CD4-positive, alpha-beta T cell (primary cell): ENCODE data around the gene FNDC3B. TPM values are rescaled to one million over a fixed set of nuclear protein-coding genes. Genes with fewer than 3 reads are reported as not detected.

Experiments
- ATAC-seq: fragments of 200-7000 bp; cut with Tn5 transposase; one replicate; pipeline ENCODE4 v1.10.0; 2022; ENCODE audit warnings: mild to moderate bottlenecking; ENCODE audit not compliant: poor library complexity
- CTCF ChIA-PET: fragments of 350-600 bp; sonication (Branson Sonifier 250); formaldehyde crosslinking; loops from one replicate; lab custom pipeline; 2021; ENCODE audit warnings: antibody characterized with exemption, inconsistent platforms; lab: Charles Lee
- POLR2A ChIA-PET: fragments of 350-600 bp; sonication (Branson Sonifier 250); formaldehyde crosslinking; loops from one replicate; lab custom pipeline; 2021; ENCODE audit warnings: antibody characterized with exemption, inconsistent platforms; lab: Charles Lee
- DNase-seq, 14 experiments: peaks; one replicate each; pipeline ENCODE4 v3.0.0-alpha.2; 2013 to 2020; ENCODE audit warnings: mixed read lengths in 2 of 14
- H3K27ac ChIP-seq, 2 donors: one replicate each; pipeline versions ENCODE4 v1.5.1 to v1.7.0; 2013; ENCODE audit warnings: low read length in 2 of 2, low read depth in 1 of 2, mild to moderate bottlenecking in 1 of 2
- H3K27me3 ChIP-seq, 2 experiments: 1 replicate in 1 of 2; 2 replicates in 1 of 2; pipeline versions ENCODE4 v1.6.1 to v1.7.0; 2013; ENCODE audit warnings: low read length in 2 of 2, control low read depth in 1 of 2, mild to moderate bottlenecking in 1 of 2, moderate library complexity in 1 of 2; ENCODE audit not compliant: insufficient read depth in 2 of 2, control insufficient read depth in 1 of 2
- H3K36me3 ChIP-seq: one replicate; pipeline ENCODE4 v1.6.1; 2013; ENCODE audit warnings: low read length, control low read depth; ENCODE audit not compliant: insufficient read depth
- H3K4me1 ChIP-seq: one replicate; pipeline ENCODE4 v1.6.1; 2013; ENCODE audit warnings: low read length, control low read depth; ENCODE audit not compliant: insufficient read depth
- H3K4me3 ChIP-seq: one replicate; pipeline ENCODE4 v1.5.1; 2013; ENCODE audit warnings: mild to moderate bottlenecking, low read length, moderate library complexity
- H3K9me3 ChIP-seq, 2 experiments: 1 replicate in 1 of 2; 2 replicates in 1 of 2; pipeline versions ENCODE4 v1.6.1 to v1.7.0; 2013; ENCODE audit warnings: low read length in 2 of 2, mild to moderate bottlenecking in 2 of 2, control low read depth in 1 of 2, moderate library complexity in 1 of 2; ENCODE audit not compliant: control insufficient read depth in 1 of 2, insufficient read depth in 1 of 2
- H3K27ac Mint-ChIP-seq: one replicate; pipeline ENCODE4 v1.8.0; 2020; ENCODE audit warnings: mixed read lengths
- H3K27me3 Mint-ChIP-seq: one replicate; pipeline ENCODE4 v1.8.0; 2021; ENCODE audit warnings: mixed read lengths
- H3K36me3 Mint-ChIP-seq: one replicate; pipeline ENCODE4 v1.8.0; 2021; ENCODE audit warnings: low read depth, mixed read lengths
- H3K4me1 Mint-ChIP-seq: one replicate; pipeline ENCODE4 v1.8.0; 2021; ENCODE audit warnings: low read depth, mixed read lengths
- H3K4me3 Mint-ChIP-seq: one replicate; pipeline ENCODE4 v1.8.0; 2020; ENCODE audit warnings: mild to moderate bottlenecking, mixed read lengths
- H3K9me3 Mint-ChIP-seq: one replicate; pipeline ENCODE4 v1.8.0; 2020; ENCODE audit warnings: mixed read lengths
- intact Hi-C, 2 experiments: fragments of 100-400 bp; cut with DNase I in 1 of 2; cut with micrococcal nuclease in 1 of 2; formaldehyde crosslinking; loops; one replicate each; pipeline versions ENCODE4 v1.15.1 to v1.9.0; 2023 to 2025; cut with DNase I, micrococcal nuclease
- total RNA-seq, 174 experiments: library from RNA in 2 of 174; stranded (reverse) in 2 of 174; gene quantifications; one replicate each; pipeline ENCODE4 v1.2.3 and lab custom pipeline; 2021 to 2026
- TF ChIP-seq, protein P1 (sequence below): fragments of 200-600 bp; IDR thresholded peaks from one replicate; pipeline ENCODE4 v1.8.0; 2022; ENCODE audit warnings: antibody characterized with exemption, mild to moderate bottlenecking

The FNDC3B gene
- total RNA-seq, 2 experiments from 2014 or later: 26.1 to 28.7 TPM

- H3K27ac Mint-ChIP-seq: no peak overlapping the region
- H3K4me3 ChIP-seq: no peak overlapping the region
- peaks cover 8% of the 10 kb centered on the region for H3K36me3 ChIP-seq
- no peaks in the 10 kb centered on the region for H3K27me3 ChIP-seq
- H3K4me1 Mint-ChIP-seq: peaks cover 5% of the 10 kb centered on the region
- ATAC-seq: no peak
- peaks cover 33% of the 10 kb centered on the region for H3K36me3 Mint-ChIP-seq
- no peak overlapping the region for H3K4me3 Mint-ChIP-seq
- no peaks in the 10 kb centered on the region for H3K9me3 Mint-ChIP-seq
- TF ChIP-seq, protein P1, sequence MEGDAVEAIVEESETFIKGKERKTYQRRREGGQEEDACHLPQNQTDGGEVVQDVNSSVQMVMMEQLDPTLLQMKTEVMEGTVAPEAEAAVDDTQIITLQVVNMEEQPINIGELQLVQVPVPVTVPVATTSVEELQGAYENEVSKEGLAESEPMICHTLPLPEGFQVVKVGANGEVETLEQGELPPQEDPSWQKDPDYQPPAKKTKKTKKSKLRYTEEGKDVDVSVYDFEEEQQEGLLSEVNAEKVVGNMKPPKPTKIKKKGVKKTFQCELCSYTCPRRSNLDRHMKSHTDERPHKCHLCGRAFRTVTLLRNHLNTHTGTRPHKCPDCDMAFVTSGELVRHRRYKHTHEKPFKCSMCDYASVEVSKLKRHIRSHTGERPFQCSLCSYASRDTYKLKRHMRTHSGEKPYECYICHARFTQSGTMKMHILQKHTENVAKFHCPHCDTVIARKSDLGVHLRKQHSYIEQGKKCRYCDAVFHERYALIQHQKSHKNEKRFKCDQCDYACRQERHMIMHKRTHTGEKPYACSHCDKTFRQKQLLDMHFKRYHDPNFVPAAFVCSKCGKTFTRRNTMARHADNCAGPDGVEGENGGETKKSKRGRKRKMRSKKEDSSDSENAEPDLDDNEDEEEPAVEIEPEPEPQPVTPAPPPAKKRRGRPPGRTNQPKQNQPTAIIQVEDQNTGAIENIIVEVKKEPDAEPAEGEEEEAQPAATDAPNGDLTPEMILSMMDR: no peak
- no peaks in the 10 kb centered on the region for H3K27me3 Mint-ChIP-seq
- POLR2A ChIA-PET: no interaction called here
- H3K9me3 ChIP-seq: no peaks in the 10 kb centered on the region
- H3K4me1 ChIP-seq: no peaks in the 10 kb centered on the region
- CTCF ChIA-PET: no interaction called here
- intact Hi-C loops: no loop called here
- DNase-seq: no peak
- H3K27ac ChIP-seq: no peak overlapping the region
Observed at GRCh38 chr3:172118019-172118418, 78.6 kb downstream of the FNDC3B start.

- H3K4me3 ChIP-seq: no peak overlapping the region
- no peak overlapping the region for H3K27ac ChIP-seq
- Mint-ChIP-seq H3K9me3 (no peaks in the 10 kb centered on the region), H3K4me3 (no peak overlapping the region), H3K36me3 (peaks cover 30% of the 10 kb centered on the region), H3K27ac (no peak overlapping the region), H3K4me1 (no peaks in the 10 kb centered on the region), H3K27me3 (no peaks in the 10 kb centered on the region)
- H3K9me3 ChIP-seq: no peaks in the 10 kb centered on the region
- intact Hi-C loops: no loop called here
- ChIA-PET POLR2A (no interaction called here), CTCF (interaction anchor here (1.2 kb wide), 1 partner anchor 12 kb away, joined by 3 read pairs; no protein-coding TSS in a partner anchor)
- TF ChIP-seq, protein P1: no peak
- no peaks in the 10 kb centered on the region for H3K27me3 ChIP-seq
- peaks cover 8% of the 10 kb centered on the region for H3K36me3 ChIP-seq
- DNase-seq (no peak), ATAC-seq (no peak)
- H3K4me1 ChIP-seq: no peaks in the 10 kb centered on the region
Observed at GRCh38 chr3:172119266-172119969, 80.0 kb downstream of the FNDC3B start.

DNA sequence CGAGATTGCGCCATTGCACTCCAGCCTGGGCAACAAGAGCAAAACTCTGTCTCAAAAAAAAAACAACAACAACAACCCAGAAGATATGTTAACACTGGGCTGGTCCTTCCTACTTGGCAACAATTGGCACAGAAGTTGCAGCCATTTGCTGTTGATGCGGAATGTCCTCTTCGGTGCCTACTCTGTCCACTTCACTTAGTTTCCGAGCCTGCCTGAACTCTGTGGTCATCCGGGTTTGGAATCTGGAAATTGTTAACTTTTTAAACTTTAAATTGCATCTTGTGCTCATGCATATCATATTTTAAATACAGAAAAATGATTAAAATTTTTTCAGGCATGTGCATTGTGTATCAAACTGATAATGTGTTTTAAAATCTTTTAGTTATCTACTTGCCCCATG is 81.5 kb downstream of the FNDC3B start:
- H3K27ac ChIP-seq: no peak overlapping the region
- H3K9me3 ChIP-seq: no peaks in the 10 kb centered on the region
- CTCF ChIA-PET: no interaction called here
- peaks cover 27% of the 10 kb centered on the region for H3K36me3 Mint-ChIP-seq
- H3K4me3 Mint-ChIP-seq: no peak overlapping the region
- intact Hi-C loops: no loop called here
- TF ChIP-seq, protein P1: no peak
- ATAC-seq: no peak
- H3K27ac Mint-ChIP-seq: no peak overlapping the region
- DNase-seq: no peak
- no peaks in the 10 kb centered on the region for H3K9me3 Mint-ChIP-seq
- H3K27me3 ChIP-seq: no peaks in the 10 kb centered on the region
- H3K27me3 Mint-ChIP-seq: no peaks in the 10 kb centered on the region
- no peaks in the 10 kb centered on the region for H3K4me1 ChIP-seq
- no peaks in the 10 kb centered on the region for H3K4me1 Mint-ChIP-seq
- POLR2A ChIA-PET: no interaction called here
- no peak overlapping the region for H3K4me3 ChIP-seq
- H3K36me3 ChIP-seq: peaks cover 1% of the 10 kb centered on the region
